Bronchial epithelial cell (primary cell): ENCODE results near the gene PDF. TPM values are rescaled to one million over a fixed set of nuclear protein-coding genes. Genes with fewer than 3 reads are reported as not detected.

Experiments
- DNase-seq: peaks from one replicate; pipeline ENCODE4 v3.0.0-alpha.2; 2010; ENCODE audit warnings: low read depth
- FAIRE-seq: peaks from 2 replicates; lab custom pipeline; 2011; peaks lifted over from hg19 to GRCh38; lab: Jason Lieb, UNC
- H3K27me3 ChIP-seq: 2 replicates; pipeline ENCODE4 v1.5.1; 2011; ENCODE audit warnings: low read length; ENCODE audit not compliant: control insufficient read depth, insufficient read depth
- H3K36me3 ChIP-seq: 2 replicates; pipeline ENCODE4 v1.5.1; 2011; ENCODE audit warnings: low read length; ENCODE audit not compliant: control insufficient read depth, insufficient read depth
- H3K4me3 ChIP-seq: 2 replicates; pipeline ENCODE4 v1.5.1; 2011; ENCODE audit warnings: mild to moderate bottlenecking, low read depth, low read length, control low read depth
- CTCF ChIP-seq: IDR thresholded peaks from 2 replicates; pipeline ENCODE4 v1.5.1; 2011; ENCODE audit warnings: mild to moderate bottlenecking, moderate library complexity, low read length, control low read depth, inconsistent platforms; ENCODE audit not compliant: insufficient read depth, severe bottlenecking
- total RNA-seq: library from RNA; depleted of rRNA; stranded (reverse); fragments of >200 nt; gene quantifications from 2 replicates; pipeline ENCODE4 v1.2.1, GENCODE V29; 2014

PDF gene
- total RNA-seq, 1 donor from 2014 or later = 31.3 TPM

- Histone ChIP-seq H3K36me3 (peaks cover 55% of the 10 kb centered on the region), H3K27me3 (no peaks in the 10 kb centered on the region), H3K4me3 (no peak overlapping the region)
- no peak for TF ChIP-seq CTCF
- no peak for DNase-seq
- no peak for FAIRE-seq
Observed at GRCh38 chr16:69318177-69318910, 12.0 kb downstream of the PDF start.

- H3K36me3 ChIP-seq = peaks cover 49% of the 10 kb centered on the region
Observed at GRCh38 chr16:69316595-69317034, 13.8 kb downstream of the PDF start.

GRCh38 chr16:69315486-69316311 lies 14.7 kb downstream of the PDF start:
- no peak for TF ChIP-seq CTCF
- FAIRE-seq = no peak
- no peak for DNase-seq
- Histone ChIP-seq H3K27me3 (no peaks in the 10 kb centered on the region), H3K36me3 (peaks cover 44% of the 10 kb centered on the region), H3K4me3 (no peak overlapping the region)

More at GRCh38 chr16:69316595-69317034, 13.8 kb downstream of the PDF start:
- no peak for DNase-seq
- no peak for TF ChIP-seq CTCF
- Histone ChIP-seq H3K4me3 (no peak overlapping the region), H3K27me3 (no peaks in the 10 kb centered on the region)
- no peak for FAIRE-seq

GRCh38 chr16:69314534-69314933 lies 15.9 kb downstream of the PDF start:
- DNase-seq (no peak), FAIRE-seq (no peak)
- Histone ChIP-seq H3K27me3 (no peaks in the 10 kb centered on the region), H3K4me3 (no peak overlapping the region), H3K36me3 (peaks cover 35% of the 10 kb centered on the region)
- TF ChIP-seq CTCF = no peak

- no peak for TF ChIP-seq CTCF
- no peaks in the 10 kb centered on the region for H3K27me3 ChIP-seq
- H3K36me3 ChIP-seq = peaks cover 26% of the 10 kb centered on the region
- DNase-seq (no peak), FAIRE-seq (no peak)
- no peak overlapping the region for H3K4me3 ChIP-seq
Observed at GRCh38 chr16:69313469-69313868, 16.9 kb downstream of the PDF start.
